ENCODE measurements around the gene SMIM28.

The SMIM28 gene

GRCh38 chr6:138374815-138375214 lies 2.9 kb upstream of the SMIM28 start:
- DNase-seq: no peak

GRCh38 chr6:138377042-138377441 lies 663 bp upstream of the SMIM28 start:
- no peak for DNase-seq

GRCh38 chr6:138378463-138378862 lies 758 bp downstream of the SMIM28 start:
- no peak for DNase-seq

- DNase-seq: no peak
Observed at GRCh38 chr6:138382498-138383265, 5.0 kb downstream of the SMIM28 start.

- no peak for DNase-seq
Observed at GRCh38 chr6:138383776-138384175, 6.1 kb downstream of the SMIM28 start.

- no peak for DNase-seq
Observed at GRCh38 chr6:138386897-138387296, 9.2 kb downstream of the SMIM28 start.

- no peak for DNase-seq
Observed at GRCh38 chr6:138387577-138388368, 10.1 kb downstream of the SMIM28 start.

- no peak for DNase-seq
Observed at GRCh38 chr6:138389551-138389950, 11.8 kb downstream of the SMIM28 start.

GRCh38 chr6:138393871-138394783 lies 16.4 kb downstream of the SMIM28 start:
- no peak for DNase-seq

GRCh38 chr6:138396709-138397108 lies 19.0 kb downstream of the SMIM28 start:
- no peak for DNase-seq

GRCh38 chr6:138397128-138398122 lies 19.7 kb downstream of the SMIM28 start:
- DNase-seq: peak; percentile 23

GRCh38 chr6:138400326-138400725 lies 22.6 kb downstream of the SMIM28 start:
- no peak for DNase-seq

GRCh38 chr6:138401960-138402837 lies 24.5 kb downstream of the SMIM28 start:
- DNase-seq: no peak

GRCh38 chr6:138402838-138403187 lies 25.1 kb downstream of the SMIM28 start:
- no peak for DNase-seq

- peak; percentile 29 for DNase-seq
Observed at GRCh38 chr6:138403324-138403800, 25.7 kb downstream of the SMIM28 start.

GRCh38 chr6:138403801-138404665 lies 26.3 kb downstream of the SMIM28 start, which contains the start of gene HEBP2:
Gene HEBP2, plus strand, starts transcription at chr6:138404223. Its CDS starts 273 bp downstream, at chr6:138404496.
- DNase-seq: peak; percentile 84

- DNase-seq: no peak
Observed at GRCh38 chr6:138404666-138405337, 27.1 kb downstream of the SMIM28 start.

GRCh38 chr6:138405816-138406413 lies 28.2 kb downstream of the SMIM28 start:
- DNase-seq: no peak

GRCh38 chr6:138406443-138406842 lies 28.7 kb downstream of the SMIM28 start:
- DNase-seq: no peak

Data from EL (cell line).